GM12873 (cell line): ENCODE measurements around the gene TPRG1L.
A peak's percentile ranks its signal among the peaks of the same experiment; 100 is the strongest.

Source experiments
- TF ChIP-seq, protein P1 (sequence below): IDR thresholded peaks from 2 replicates; pipeline ENCODE4 v1.5.1; 2012; ENCODE audit warnings: low read depth, mild to moderate bottlenecking, moderate library complexity, low read length, control low read depth; ENCODE audit not compliant: insufficient read depth; ENCODE audit errors: missing control alignments

Gene TPRG1L

DNA sequence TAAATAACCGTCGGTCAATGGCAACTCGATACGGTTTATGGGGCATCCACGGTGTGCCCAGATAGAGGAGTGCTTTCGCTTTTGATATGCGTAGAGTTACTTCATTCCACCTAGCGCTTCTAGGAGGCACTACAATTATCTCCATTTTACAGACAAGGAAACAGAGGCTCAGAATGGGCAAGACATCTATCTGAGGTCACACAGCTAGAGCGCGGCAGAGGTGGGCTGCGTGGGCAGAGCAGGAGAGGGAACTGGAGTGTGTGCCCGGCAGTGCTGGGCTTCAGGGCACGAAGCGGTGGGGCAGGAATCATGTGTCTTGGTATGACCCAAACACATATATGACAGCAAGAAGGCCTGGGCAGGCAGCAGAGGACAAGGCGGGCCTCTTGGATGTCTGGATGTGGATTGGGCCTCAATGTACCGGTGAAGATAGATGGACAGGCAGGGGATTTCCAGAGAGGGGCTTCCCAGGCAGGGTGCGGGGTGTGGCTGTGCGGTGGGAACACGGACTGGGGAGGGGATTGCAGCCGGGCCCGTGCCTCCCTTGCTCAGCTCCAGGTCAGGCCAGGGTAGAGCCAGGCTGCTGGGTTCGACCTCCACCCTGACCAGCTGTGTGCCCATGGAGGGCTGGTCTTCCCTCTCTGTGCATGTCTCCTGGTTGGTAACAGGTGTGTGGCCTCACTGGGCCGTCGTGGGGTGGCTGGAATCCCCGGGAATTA lies 48.7 kb downstream of the TPRG1L start:
- TF ChIP-seq, protein P1, sequence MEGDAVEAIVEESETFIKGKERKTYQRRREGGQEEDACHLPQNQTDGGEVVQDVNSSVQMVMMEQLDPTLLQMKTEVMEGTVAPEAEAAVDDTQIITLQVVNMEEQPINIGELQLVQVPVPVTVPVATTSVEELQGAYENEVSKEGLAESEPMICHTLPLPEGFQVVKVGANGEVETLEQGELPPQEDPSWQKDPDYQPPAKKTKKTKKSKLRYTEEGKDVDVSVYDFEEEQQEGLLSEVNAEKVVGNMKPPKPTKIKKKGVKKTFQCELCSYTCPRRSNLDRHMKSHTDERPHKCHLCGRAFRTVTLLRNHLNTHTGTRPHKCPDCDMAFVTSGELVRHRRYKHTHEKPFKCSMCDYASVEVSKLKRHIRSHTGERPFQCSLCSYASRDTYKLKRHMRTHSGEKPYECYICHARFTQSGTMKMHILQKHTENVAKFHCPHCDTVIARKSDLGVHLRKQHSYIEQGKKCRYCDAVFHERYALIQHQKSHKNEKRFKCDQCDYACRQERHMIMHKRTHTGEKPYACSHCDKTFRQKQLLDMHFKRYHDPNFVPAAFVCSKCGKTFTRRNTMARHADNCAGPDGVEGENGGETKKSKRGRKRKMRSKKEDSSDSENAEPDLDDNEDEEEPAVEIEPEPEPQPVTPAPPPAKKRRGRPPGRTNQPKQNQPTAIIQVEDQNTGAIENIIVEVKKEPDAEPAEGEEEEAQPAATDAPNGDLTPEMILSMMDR, result peak; percentile 53

DNA sequence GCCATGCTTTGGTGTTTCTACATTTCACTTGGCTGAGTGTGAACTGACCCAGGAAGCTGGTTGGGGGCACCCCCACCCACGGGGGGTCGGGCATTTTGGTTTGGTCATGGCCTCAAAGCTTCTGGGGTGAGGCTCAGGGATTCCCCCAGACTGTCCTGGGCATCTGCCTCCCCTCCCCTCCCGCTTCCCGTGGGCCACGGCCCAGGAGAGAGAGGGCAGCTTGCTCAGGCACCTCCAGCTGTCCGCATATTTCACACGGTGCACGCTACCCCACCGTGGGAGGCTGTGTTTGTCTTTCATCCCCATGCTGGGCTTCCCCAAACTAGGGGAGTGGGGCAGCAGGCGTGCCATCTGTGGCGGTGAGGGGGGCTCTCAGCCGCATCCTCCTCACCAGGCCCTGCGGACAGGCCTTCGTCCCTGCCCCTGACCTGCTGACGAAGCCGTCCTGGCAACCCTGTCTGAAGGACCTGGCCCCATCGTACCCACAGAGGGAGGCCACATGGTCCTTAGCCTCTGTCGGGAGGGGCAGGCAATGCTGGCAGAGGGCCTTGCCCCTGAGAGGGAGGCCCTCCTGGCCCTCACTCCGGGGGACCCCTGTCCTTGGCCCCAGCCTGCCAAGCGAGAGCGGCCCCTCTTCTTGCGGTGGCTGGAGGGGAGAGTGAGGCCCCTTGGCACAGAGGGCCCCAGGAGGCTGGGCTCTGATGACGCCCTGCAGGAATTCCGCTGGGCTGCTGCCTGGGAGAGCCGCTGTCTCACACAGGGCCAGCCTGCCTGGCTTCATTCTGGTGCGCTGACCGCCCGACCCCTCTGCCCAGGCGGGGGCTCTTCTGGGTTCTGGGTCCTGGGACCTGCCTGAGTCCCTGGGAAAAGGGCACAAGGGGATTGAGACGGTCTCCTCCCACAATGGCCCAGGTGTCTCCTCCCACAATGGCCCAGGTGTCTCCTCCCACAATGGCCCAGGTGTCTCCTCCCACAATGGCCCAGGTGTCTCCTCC lies 49.6 kb downstream of the TPRG1L start:
- TF ChIP-seq, protein P1, result no peak

DNA sequence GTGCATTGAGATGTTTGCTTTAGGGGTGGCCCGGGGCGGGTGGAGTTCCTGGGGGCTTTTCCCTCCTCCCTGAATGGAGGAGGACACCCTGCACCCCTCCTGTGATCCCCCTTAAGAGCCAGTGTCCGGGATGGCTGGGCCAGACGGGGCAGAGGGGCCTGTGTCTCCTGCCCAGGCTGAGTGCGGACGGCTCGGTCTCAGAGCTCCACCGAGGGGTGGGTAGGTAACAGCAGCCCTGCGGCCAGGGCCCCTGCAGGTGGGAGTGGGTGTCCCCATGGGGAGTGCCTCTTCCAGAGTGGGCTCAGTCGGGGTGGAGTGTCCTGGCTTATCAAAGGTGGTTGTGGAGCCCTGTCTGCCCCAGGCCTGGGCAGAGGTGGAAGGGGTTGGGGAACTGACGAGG lies 50.6 kb downstream of the TPRG1L start:
- TF ChIP-seq, protein P1, result no peak

DNA sequence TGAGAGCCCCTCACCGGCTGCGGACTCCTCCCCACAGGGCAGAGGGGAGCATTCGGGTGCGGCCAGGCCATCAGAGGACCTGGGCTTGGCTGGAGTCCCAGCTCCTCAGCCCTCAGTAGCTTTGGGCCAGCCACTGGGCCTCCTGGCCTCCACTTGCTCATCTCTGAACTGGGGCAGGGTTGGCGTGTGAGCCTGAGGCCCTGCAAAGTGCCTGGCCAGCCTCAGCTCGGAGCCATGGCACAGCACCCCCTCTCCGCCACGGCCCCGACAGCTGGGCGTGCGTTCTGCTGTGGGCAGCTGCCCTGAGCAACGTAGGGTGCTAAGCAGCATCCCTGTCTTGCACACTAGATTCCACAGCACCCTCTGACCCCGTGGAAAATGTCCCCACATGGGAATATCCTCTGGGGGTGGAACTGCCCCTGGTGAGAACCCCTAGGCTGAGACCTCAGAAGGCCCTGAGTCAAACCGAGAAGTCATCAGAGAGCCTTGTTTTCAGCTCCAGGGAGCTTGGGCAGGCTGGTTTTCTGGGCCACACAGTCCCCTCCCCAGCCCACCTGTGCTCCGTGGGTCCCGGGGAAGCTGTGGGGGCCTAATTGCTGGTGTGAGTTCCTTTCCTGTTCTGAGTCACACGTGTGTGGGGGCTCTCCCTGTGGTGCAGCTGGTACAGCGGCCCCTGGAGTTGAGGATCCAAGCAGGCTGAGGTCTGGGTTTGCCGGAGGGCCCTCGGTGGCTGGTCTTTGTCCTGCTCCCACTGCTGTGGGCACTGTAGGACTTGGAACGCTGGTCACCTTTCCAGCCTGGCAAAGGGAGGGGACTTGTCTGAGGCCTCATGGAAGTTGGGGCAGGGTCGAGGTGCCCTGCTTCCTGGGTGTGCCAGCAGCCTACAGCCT lies 52.0 kb downstream of the TPRG1L start:
- TF ChIP-seq, protein P1, result peak; percentile 50

DNA sequence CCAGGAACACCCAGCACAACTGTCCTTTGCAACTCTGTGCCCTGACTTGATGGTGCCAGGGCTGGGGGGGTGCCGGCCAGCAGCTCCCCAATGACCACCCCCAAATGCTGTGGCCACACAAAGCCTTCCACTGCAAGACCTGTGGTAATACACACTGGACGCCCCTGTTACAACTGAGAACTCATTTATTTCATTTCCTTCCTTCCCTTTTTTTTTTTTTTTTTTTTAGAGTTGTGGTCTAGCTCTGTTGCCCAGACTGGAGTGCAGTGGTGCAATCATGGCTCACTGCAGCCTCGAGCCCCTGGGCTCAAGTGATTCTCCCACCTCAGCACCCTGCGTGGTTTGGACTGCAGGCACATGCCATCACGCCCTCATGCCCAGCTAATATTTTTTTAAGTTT lies 52.7 kb downstream of the TPRG1L start:
- TF ChIP-seq, protein P1, result no peak

DNA sequence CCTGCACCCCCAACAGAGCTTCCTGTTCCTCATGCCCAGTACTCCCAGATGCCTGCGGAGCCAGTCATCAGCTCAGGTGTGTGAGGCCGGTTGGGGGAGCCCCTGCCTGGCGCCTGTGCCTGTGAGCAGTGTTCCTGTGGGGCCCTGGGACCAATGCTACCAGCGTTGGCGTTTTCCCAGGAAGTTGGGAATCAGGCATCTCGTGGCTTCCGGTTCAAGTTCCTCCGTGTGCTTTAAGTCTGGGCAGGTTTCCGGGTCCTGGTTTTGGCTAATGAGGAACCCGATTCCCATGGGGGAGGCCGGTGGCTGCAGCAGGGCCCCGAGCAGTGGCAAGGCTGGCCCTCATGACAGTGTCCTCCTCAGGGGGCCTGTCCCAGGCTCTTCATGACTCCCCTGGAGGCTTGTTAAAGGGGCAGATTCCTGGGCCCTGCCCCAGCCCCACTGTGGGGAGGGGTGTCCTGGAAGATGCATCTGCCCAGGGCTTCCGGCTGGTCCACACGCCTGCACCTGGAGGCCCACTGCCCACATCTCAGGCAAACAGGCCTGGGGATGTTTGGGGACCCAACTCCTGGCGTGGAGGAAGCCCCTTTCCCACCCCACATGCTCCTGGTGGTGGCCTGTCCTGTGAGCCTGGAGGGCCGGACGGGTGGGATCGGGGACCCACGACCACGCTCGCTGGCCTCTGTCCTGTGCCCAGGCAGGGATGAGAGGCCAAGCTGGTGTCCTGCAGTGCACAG lies 53.7 kb downstream of the TPRG1L start:
- TF ChIP-seq, protein P1, result no peak
